Subcutaneous adipose tissue (tissue), 4 donors: Measurements from ENCODE around the gene OVOL2. TPM values are rescaled to one million over a fixed set of nuclear protein-coding genes. Genes with fewer than 3 reads are reported as not detected.

Experiments
- CTCF ChIP-seq: fragments of 450-650 bp; IDR thresholded peaks from one replicate; pipeline ENCODE4 v1.5.1; 2016; ENCODE audit warnings: low read depth, mild to moderate bottlenecking, control low read depth, antibody characterized with exemption, moderate library complexity
- total RNA-seq, 4 donors: library from RNA; depleted of rRNA; stranded (reverse); fragments of >200 nt; gene quantifications; one replicate each; pipeline ENCODE4 v1.1.0, GENCODE V29; 2016

Gene OVOL2
- total RNA-seq, 4 donors from 2014 or later = not detected

- TF ChIP-seq CTCF = no peak
Observed at GRCh38 chr20:18032977-18033892, 24.5 kb downstream of the OVOL2 start.

- TF ChIP-seq CTCF = no peak
Observed at GRCh38 chr20:18031888-18032509, 25.7 kb downstream of the OVOL2 start.

- TF ChIP-seq CTCF = no peak
Observed at GRCh38 chr20:18031050-18031449, 26.7 kb downstream of the OVOL2 start.

GRCh38 chr20:18030020-18030419 lies 27.7 kb downstream of the OVOL2 start:
- no peak for TF ChIP-seq CTCF

- no peak for TF ChIP-seq CTCF
Observed at GRCh38 chr20:18024606-18025127, 33.0 kb downstream of the OVOL2 start.

GRCh38 chr20:18020931-18021330 lies 36.8 kb downstream of the OVOL2 start:
- no peak for TF ChIP-seq CTCF

GRCh38 chr20:18019068-18019467 lies 38.6 kb downstream of the OVOL2 start:
- TF ChIP-seq CTCF = no peak
